ENCODE measurements around the gene BTBD19. TPM values are rescaled to one million over a fixed set of nuclear protein-coding genes. Genes with fewer than 3 reads are reported as not detected.

Gene BTBD19
- total and polyA plus RNA-seq, 2 donors from 2014 or later = 3.2 to 16.5 TPM

DNA sequence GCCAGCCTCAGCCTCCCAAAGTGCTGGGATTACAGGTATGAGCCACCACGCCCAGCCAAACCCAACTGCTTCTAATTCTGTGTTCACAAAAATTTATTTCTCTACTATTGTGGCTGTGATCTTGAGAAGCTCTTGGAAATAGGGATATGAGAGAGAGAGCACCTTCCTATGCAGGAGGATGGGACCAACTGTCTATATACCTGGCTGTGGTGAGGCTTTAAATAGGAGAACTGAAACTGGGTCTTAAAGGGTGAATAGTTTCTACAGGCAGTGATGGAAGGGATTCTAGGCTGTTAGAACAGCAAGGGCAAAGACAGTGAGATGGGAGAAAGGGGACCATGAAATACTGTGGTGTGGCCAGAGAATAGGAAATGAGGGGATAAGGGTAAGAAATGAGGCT, 43.0 kb downstream of the BTBD19 start:
- no peak overlapping the region for H3K27ac ChIP-seq (ENCODE audit: low read depth in 2 of 2, low read length in 2 of 2)
- TF ChIP-seq, protein P1, sequence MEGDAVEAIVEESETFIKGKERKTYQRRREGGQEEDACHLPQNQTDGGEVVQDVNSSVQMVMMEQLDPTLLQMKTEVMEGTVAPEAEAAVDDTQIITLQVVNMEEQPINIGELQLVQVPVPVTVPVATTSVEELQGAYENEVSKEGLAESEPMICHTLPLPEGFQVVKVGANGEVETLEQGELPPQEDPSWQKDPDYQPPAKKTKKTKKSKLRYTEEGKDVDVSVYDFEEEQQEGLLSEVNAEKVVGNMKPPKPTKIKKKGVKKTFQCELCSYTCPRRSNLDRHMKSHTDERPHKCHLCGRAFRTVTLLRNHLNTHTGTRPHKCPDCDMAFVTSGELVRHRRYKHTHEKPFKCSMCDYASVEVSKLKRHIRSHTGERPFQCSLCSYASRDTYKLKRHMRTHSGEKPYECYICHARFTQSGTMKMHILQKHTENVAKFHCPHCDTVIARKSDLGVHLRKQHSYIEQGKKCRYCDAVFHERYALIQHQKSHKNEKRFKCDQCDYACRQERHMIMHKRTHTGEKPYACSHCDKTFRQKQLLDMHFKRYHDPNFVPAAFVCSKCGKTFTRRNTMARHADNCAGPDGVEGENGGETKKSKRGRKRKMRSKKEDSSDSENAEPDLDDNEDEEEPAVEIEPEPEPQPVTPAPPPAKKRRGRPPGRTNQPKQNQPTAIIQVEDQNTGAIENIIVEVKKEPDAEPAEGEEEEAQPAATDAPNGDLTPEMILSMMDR (IDR thresholded peaks at IDR 0.05; ENCODE audit: borderline replicate concordance, extremely low read depth, insufficient read depth) = no peak
- H3K9ac ChIP-seq (ENCODE audit: low read length in 3 of 3) = no peak overlapping the region
- H3K4me3 ChIP-seq (ENCODE audit: low read length in 3 of 3) = no peak overlapping the region
- intact Hi-C loops (cut with DNase I) = no loop called here
- H3K9me3 ChIP-seq (ENCODE audit: control insufficient read depth in 2 of 3, insufficient read depth in 1 of 3, low read length in 3 of 3) = no peaks in the 10 kb centered on the region
- DNase-seq = no peak
- no peaks in the 10 kb centered on the region for H3K4me1 ChIP-seq (ENCODE audit: control insufficient read depth in 2 of 3, insufficient read depth in 2 of 3, low read depth in 1 of 3, low read length in 3 of 3)
- no peaks in the 10 kb centered on the region for H3K27me3 ChIP-seq (ENCODE audit: control insufficient read depth, insufficient read depth, low read length)
- FAIRE-seq = no peak
- H3K36me3 ChIP-seq (ENCODE audit: control insufficient read depth in 2 of 3, insufficient read depth in 3 of 3, low read length in 3 of 3) = no peaks in the 10 kb centered on the region

DNA sequence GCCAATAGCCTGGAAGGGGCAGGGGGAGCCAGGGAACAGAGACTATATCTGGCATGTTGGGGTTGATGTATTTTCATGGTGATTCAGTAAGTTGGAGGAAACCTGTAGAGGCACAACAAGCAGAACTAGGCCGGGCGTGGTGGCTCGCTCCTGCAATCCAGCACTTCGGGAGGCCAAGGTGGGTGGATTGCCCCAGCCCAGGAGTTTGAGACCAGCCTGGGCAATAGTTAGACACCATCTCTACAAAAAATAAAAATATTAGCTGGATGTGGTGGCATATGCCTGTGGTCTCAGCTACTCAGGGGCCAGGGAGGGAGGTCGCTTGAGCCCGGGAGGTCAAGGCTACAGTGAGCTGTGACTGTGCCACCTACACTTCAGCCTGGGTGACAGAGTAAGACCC, 44.9 kb downstream of the BTBD19 start:
- H3K27me3 ChIP-seq (ENCODE audit: control insufficient read depth, insufficient read depth, low read length) = no peaks in the 10 kb centered on the region
- TF ChIP-seq, protein P1 (IDR thresholded peaks at IDR 0.05; ENCODE audit: borderline replicate concordance, extremely low read depth, insufficient read depth) = no peak
- H3K36me3 ChIP-seq (ENCODE audit: control insufficient read depth in 2 of 3, insufficient read depth in 3 of 3, low read length in 3 of 3) = no peaks in the 10 kb centered on the region
- H3K4me3 ChIP-seq (ENCODE audit: low read length in 3 of 3) = no peak overlapping the region
- intact Hi-C loops (cut with DNase I) = no loop called here
- H3K4me1 ChIP-seq (ENCODE audit: control insufficient read depth in 2 of 3, insufficient read depth in 2 of 3, low read depth in 1 of 3, low read length in 3 of 3) = no peaks in the 10 kb centered on the region
- no peak overlapping the region for H3K9ac ChIP-seq (ENCODE audit: low read length in 3 of 3)
- no peak for FAIRE-seq
- H3K9me3 ChIP-seq (ENCODE audit: control insufficient read depth in 2 of 3, insufficient read depth in 1 of 3, low read length in 3 of 3) = no peaks in the 10 kb centered on the region
- no peak overlapping the region for H3K27ac ChIP-seq (ENCODE audit: low read depth in 2 of 2, low read length in 2 of 2)
- no peak for DNase-seq

GRCh38 chr1:44854970-44855369, 46.6 kb downstream of the BTBD19 start:
- no peak overlapping the region for H3K4me3 ChIP-seq (ENCODE audit: low read length in 3 of 3)
- H3K9me3 ChIP-seq (ENCODE audit: control insufficient read depth in 2 of 3, insufficient read depth in 1 of 3, low read length in 3 of 3) = no peaks in the 10 kb centered on the region
- no peaks in the 10 kb centered on the region for H3K36me3 ChIP-seq (ENCODE audit: control insufficient read depth in 2 of 3, insufficient read depth in 3 of 3, low read length in 3 of 3)
- DNase-seq = no peak
- no peaks in the 10 kb centered on the region for H3K27me3 ChIP-seq (ENCODE audit: control insufficient read depth, insufficient read depth, low read length)
- TF ChIP-seq, protein P1 (IDR thresholded peaks at IDR 0.05; ENCODE audit: borderline replicate concordance, extremely low read depth, insufficient read depth) = no peak
- no peak for FAIRE-seq
- intact Hi-C loops (cut with DNase I) = no loop called here
- H3K27ac ChIP-seq (ENCODE audit: low read depth in 2 of 2, low read length in 2 of 2) = no peak overlapping the region
- no peak overlapping the region for H3K9ac ChIP-seq (ENCODE audit: low read length in 3 of 3)
- H3K4me1 ChIP-seq (ENCODE audit: control insufficient read depth in 2 of 3, insufficient read depth in 2 of 3, low read depth in 1 of 3, low read length in 3 of 3) = no peaks in the 10 kb centered on the region

- H3K9me3 ChIP-seq (ENCODE audit: control insufficient read depth in 2 of 3, insufficient read depth in 1 of 3, low read length in 3 of 3) = no peaks in the 10 kb centered on the region
- H3K4me1 ChIP-seq (ENCODE audit: control insufficient read depth in 2 of 3, insufficient read depth in 2 of 3, low read depth in 1 of 3, low read length in 3 of 3) = no peaks in the 10 kb centered on the region
- no peaks in the 10 kb centered on the region for H3K36me3 ChIP-seq (ENCODE audit: control insufficient read depth in 2 of 3, insufficient read depth in 3 of 3, low read length in 3 of 3)
- DNase-seq = no peak
- no peak overlapping the region for H3K4me3 ChIP-seq (ENCODE audit: low read length in 3 of 3)
- FAIRE-seq = no peak
- no peak overlapping the region for H3K27ac ChIP-seq (ENCODE audit: low read depth in 2 of 2, low read length in 2 of 2)
- TF ChIP-seq, protein P1 (IDR thresholded peaks at IDR 0.05; ENCODE audit: borderline replicate concordance, extremely low read depth, insufficient read depth) = no peak
- intact Hi-C loops (cut with DNase I) = no loop called here
- H3K9ac ChIP-seq (ENCODE audit: low read length in 3 of 3) = no peak overlapping the region
- H3K27me3 ChIP-seq (ENCODE audit: control insufficient read depth, insufficient read depth, low read length) = no peaks in the 10 kb centered on the region
Measured at GRCh38 chr1:44855742-44856141, 47.4 kb downstream of the BTBD19 start.
